HEK293 (cell line): ENCODE data around the gene FAM227B.

ENCODE experiments used
- CTCF ChIA-PET: fragments of 350-600 bp; formaldehyde crosslinking; extraction: SDS; loops from one replicate; lab custom pipeline; 2021; ENCODE audit warnings: antibody characterized with exemption; lab: Yijun Ruan, JAX
- POLR2A ChIA-PET: fragments of 300-600 bp; formaldehyde crosslinking; extraction: SDS; loops from one replicate; lab custom pipeline; 2020; ENCODE audit warnings: antibody characterized with exemption, inconsistent platforms; lab: Yijun Ruan, JAX
- H3K27ac ChIP-seq: fragments of 200-500 bp; sonication (Bioruptor generic); 2 replicates; pipeline ENCODE4 v1.5.1; 2014; ENCODE audit warnings: low read depth, low read length, control low read depth, inconsistent platforms; ENCODE audit errors: extremely low read depth
- H3K36me3 ChIP-seq, 2 experiments: fragments of 200-500 bp in 1 of 2; sonication (Bioruptor generic) in 1 of 2; 1 replicate in 1 of 2; 2 replicates in 1 of 2; pipeline ENCODE4 v1.5.1; 2014 to 2017; ENCODE audit warnings: inconsistent platforms in 2 of 2, low read length in 2 of 2; ENCODE audit not compliant: control insufficient read depth in 2 of 2, insufficient read depth in 1 of 2
- H3K4me1 ChIP-seq: fragments of 200-500 bp; sonication (Bioruptor generic); 2 replicates; pipeline ENCODE4 v1.5.1; 2014; ENCODE audit warnings: mild to moderate bottlenecking, low read length, inconsistent platforms; ENCODE audit not compliant: control insufficient read depth, insufficient read depth
- H3K4me3 ChIP-seq: 2 replicates; pipeline ENCODE4 v1.5.1; 2011; ENCODE audit warnings: low read depth, mild to moderate bottlenecking, control low read depth, low read length, moderate library complexity
- H3K9me3 ChIP-seq: fragments of 200-500 bp; sonication (Bioruptor generic); 2 replicates; pipeline ENCODE4 v1.5.1; 2014; ENCODE audit warnings: low read depth, low read length, inconsistent platforms; ENCODE audit not compliant: control insufficient read depth, insufficient read depth
- KLF10 ChIP-seq: fragments of 450-650 bp; IDR thresholded peaks from 2 replicates; pipeline ENCODE4 v1.5.1; 2018; ENCODE audit warnings: missing biosample characterization, mild to moderate bottlenecking, missing genetic modification characterization
- KLF8 ChIP-seq: fragments of 450-650 bp; formaldehyde crosslinking; IDR thresholded peaks from 2 replicates; pipeline ENCODE4 v1.5.1; 2016; ENCODE audit warnings: missing biosample characterization, missing genetic modification characterization
- TCF7L2 ChIP-seq: IDR thresholded peaks from 2 replicates; pipeline ENCODE4 v1.6.1; 2011; ENCODE audit warnings: low read depth, mild to moderate bottlenecking, inconsistent platforms, low read length, moderate library complexity, borderline replicate concordance
- ZBTB6 ChIP-seq: fragments of 450-650 bp; formaldehyde crosslinking; IDR thresholded peaks from 2 replicates; pipeline ENCODE4 v1.5.1; 2017; ENCODE audit warnings: missing biosample characterization, missing genetic modification characterization
- ZBTB7A ChIP-seq: fragments of 450-650 bp; formaldehyde crosslinking; IDR thresholded peaks from 2 replicates; pipeline ENCODE4 v1.5.1; 2016; ENCODE audit warnings: low read depth, missing biosample characterization, missing genetic modification characterization
- ZNF2 ChIP-seq: fragments of 450-650 bp; formaldehyde crosslinking; IDR thresholded peaks from 2 replicates; pipeline ENCODE4 v1.5.1; 2016; ENCODE audit warnings: missing biosample characterization, missing genetic modification characterization
- ZNF280C ChIP-seq: fragments of 450-650 bp; formaldehyde crosslinking; IDR thresholded peaks from 2 replicates; pipeline ENCODE4 v1.5.1; 2016; ENCODE audit warnings: missing biosample characterization, missing genetic modification characterization
- ZNF362 ChIP-seq: fragments of 450-650 bp; formaldehyde crosslinking; IDR thresholded peaks from 2 replicates; pipeline ENCODE4 v1.5.1; 2016; ENCODE audit warnings: missing biosample characterization, missing genetic modification characterization
- ZNF398 ChIP-seq: fragments of 450-650 bp; formaldehyde crosslinking; IDR thresholded peaks from 2 replicates; pipeline ENCODE4 v1.5.1; 2017; ENCODE audit warnings: missing biosample characterization, missing genetic modification characterization
- ZNF518A ChIP-seq: fragments of 450-650 bp; formaldehyde crosslinking; conservative IDR thresholded peaks from 2 replicates; pipeline ENCODE4 v1.5.1; 2016; ENCODE audit warnings: low read depth, missing biosample characterization, missing genetic modification characterization
- ZNF544 ChIP-seq: fragments of 450-650 bp; formaldehyde crosslinking; IDR thresholded peaks from 2 replicates; pipeline ENCODE4 v1.5.0; 2017; ENCODE audit warnings: missing biosample characterization, missing genetic modification characterization
- ZNF558 ChIP-seq: fragments of 450-650 bp; formaldehyde crosslinking; IDR thresholded peaks from 2 replicates; pipeline ENCODE4 v1.5.1; 2016; ENCODE audit warnings: missing biosample characterization, missing genetic modification characterization
- ZNF621 ChIP-seq: fragments of 450-650 bp; formaldehyde crosslinking; IDR thresholded peaks from 2 replicates; pipeline ENCODE4 v1.5.1; 2017; ENCODE audit warnings: missing biosample characterization, missing genetic modification characterization
- ZNF654 ChIP-seq: fragments of 450-650 bp; formaldehyde crosslinking; IDR thresholded peaks from 2 replicates; pipeline ENCODE4 v1.5.1; 2016; ENCODE audit warnings: low read depth, missing biosample characterization, missing genetic modification characterization
- ZNF704 ChIP-seq: fragments of 450-650 bp; formaldehyde crosslinking; IDR thresholded peaks from 2 replicates; pipeline ENCODE4 v1.5.1; 2016; ENCODE audit warnings: missing biosample characterization, missing genetic modification characterization
- ZNF792 ChIP-seq: fragments of 450-650 bp; formaldehyde crosslinking; IDR thresholded peaks from 2 replicates; pipeline ENCODE4 v1.5.1; 2016; ENCODE audit warnings: missing biosample characterization, missing genetic modification characterization

The FAM227B gene

GRCh38 chr15:49507261-49507660, 113.4 kb downstream of the FAM227B start (continued):
- no peak for TF ChIP-seq ZNF518A (tag by site-specific recombination)
- TF ChIP-seq ZBTB7A (tag by site-specific recombination), result no peak
- TF ChIP-seq ZBTB6, result no peak
- TF ChIP-seq ZNF544 (tag by site-specific recombination), result no peak
- TF ChIP-seq KLF8, result no peak
- no peak for TF ChIP-seq ZNF280C (tag by site-specific recombination)
- no peak for TF ChIP-seq TCF7L2
- TF ChIP-seq ZNF792 (tag by site-specific recombination), result no peak
- TF ChIP-seq KLF10 (tag by site-specific recombination), result no peak

GRCh38 chr15:49506341-49506740, 114.3 kb downstream of the FAM227B start:
- ChIA-PET POLR2A (no interaction called here), CTCF (no interaction called here)
- no peak overlapping the region for H3K27ac ChIP-seq

More at GRCh38 chr15:49506341-49506740, 114.3 kb downstream of the FAM227B start:
- Histone ChIP-seq H3K36me3 (no peaks in the 10 kb centered on the region), H3K4me1 (no peaks in the 10 kb centered on the region), H3K9me3 (no peaks in the 10 kb centered on the region), H3K4me3 (no peak overlapping the region)
- TF ChIP-seq ZNF621 (tag by site-specific recombination) (no peak), ZNF2 (tag by site-specific recombination) (no peak), ZNF362 (tag by site-specific recombination) (no peak), ZNF398 (no peak), ZNF654 (no peak), ZNF280C (tag by site-specific recombination) (no peak), ZNF558 (tag by site-specific recombination) (no peak), KLF10 (tag by site-specific recombination) (no peak), ZNF704 (no peak)
